Endothelial cell of umbilical vein (primary cell): ENCODE measurements around the gene GLRA1.

ENCODE experiments used
- EZH2 ChIP-seq: IDR thresholded peaks from 2 replicates; pipeline ENCODE4 v1.6.1; 2012; ENCODE audit warnings: borderline replicate concordance, low read depth, mild to moderate bottlenecking, moderate library complexity, low read length, inconsistent platforms; ENCODE audit not compliant: severe bottlenecking
- FOS ChIP-seq: IDR thresholded peaks from 2 replicates; pipeline ENCODE4 v1.6.1; 2011; ENCODE audit warnings: mild to moderate bottlenecking, low read length, moderate library complexity, borderline replicate concordance; ENCODE audit not compliant: insufficient read depth
- JUN ChIP-seq: IDR thresholded peaks from 2 replicates; pipeline ENCODE4 v1.6.1; 2011; ENCODE audit warnings: borderline replicate concordance, low read depth; ENCODE audit not compliant: insufficient read length, insufficient read depth
- POLR2A ChIP-seq: IDR thresholded peaks from 2 replicates; pipeline ENCODE4 v1.6.1; 2012; ENCODE audit warnings: low read depth, mild to moderate bottlenecking, control low read depth, low read length
- TF ChIP-seq, protein P1 (sequence below), 2 donors: IDR thresholded peaks; 1 replicate in 1 of 2; 2 replicates in 1 of 2; pipeline ENCODE4 v1.5.1; 2011; ENCODE audit warnings: low read length in 2 of 2, mild to moderate bottlenecking in 2 of 2, moderate library complexity in 2 of 2, control low read depth in 1 of 2, inconsistent platforms in 1 of 2, low read depth in 1 of 2; ENCODE audit not compliant: insufficient read depth in 1 of 2; ENCODE audit errors: extremely low read depth in 1 of 2

- TF ChIP-seq, protein P1, sequence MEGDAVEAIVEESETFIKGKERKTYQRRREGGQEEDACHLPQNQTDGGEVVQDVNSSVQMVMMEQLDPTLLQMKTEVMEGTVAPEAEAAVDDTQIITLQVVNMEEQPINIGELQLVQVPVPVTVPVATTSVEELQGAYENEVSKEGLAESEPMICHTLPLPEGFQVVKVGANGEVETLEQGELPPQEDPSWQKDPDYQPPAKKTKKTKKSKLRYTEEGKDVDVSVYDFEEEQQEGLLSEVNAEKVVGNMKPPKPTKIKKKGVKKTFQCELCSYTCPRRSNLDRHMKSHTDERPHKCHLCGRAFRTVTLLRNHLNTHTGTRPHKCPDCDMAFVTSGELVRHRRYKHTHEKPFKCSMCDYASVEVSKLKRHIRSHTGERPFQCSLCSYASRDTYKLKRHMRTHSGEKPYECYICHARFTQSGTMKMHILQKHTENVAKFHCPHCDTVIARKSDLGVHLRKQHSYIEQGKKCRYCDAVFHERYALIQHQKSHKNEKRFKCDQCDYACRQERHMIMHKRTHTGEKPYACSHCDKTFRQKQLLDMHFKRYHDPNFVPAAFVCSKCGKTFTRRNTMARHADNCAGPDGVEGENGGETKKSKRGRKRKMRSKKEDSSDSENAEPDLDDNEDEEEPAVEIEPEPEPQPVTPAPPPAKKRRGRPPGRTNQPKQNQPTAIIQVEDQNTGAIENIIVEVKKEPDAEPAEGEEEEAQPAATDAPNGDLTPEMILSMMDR (IDR thresholded peaks at IDR 0.05; ENCODE audit: extremely low read depth in 1 of 2, insufficient read depth in 1 of 2, low read depth in 1 of 2, low read length in 2 of 2): no peak
- TF ChIP-seq FOS (no peak), POLR2A (no peak), EZH2 (no peak), JUN (no peak)
Observed at GRCh38 chr5:151820903-151821302, 103.7 kb downstream of the GLRA1 start.
